ENCODE measurements around the gene CAMTA1.

The CAMTA1 gene

GRCh38 chr1:6935911-6936690 is 150.8 kb downstream of the CAMTA1 start:
- DNase-seq, result no peak

GRCh38 chr1:6937048-6937447 is 151.8 kb downstream of the CAMTA1 start:
- no peak for DNase-seq

- no peak for DNase-seq
Measured at GRCh38 chr1:6939363-6939762, 154.1 kb downstream of the CAMTA1 start.

- DNase-seq, result no peak
Measured at GRCh38 chr1:6941786-6942185, 156.5 kb downstream of the CAMTA1 start.

- DNase-seq, result no peak
Measured at GRCh38 chr1:6942990-6943389, 157.7 kb downstream of the CAMTA1 start.

GRCh38 chr1:6944434-6944833 is 159.2 kb downstream of the CAMTA1 start:
- DNase-seq, result no peak

GRCh38 chr1:6947952-6948351 is 162.7 kb downstream of the CAMTA1 start:
- no peak for DNase-seq

GRCh38 chr1:6948416-6948815 is 163.2 kb downstream of the CAMTA1 start:
- no peak for DNase-seq

- DNase-seq, result no peak
Measured at GRCh38 chr1:6948861-6949260, 163.6 kb downstream of the CAMTA1 start.

GRCh38 chr1:6950001-6950765 is 164.9 kb downstream of the CAMTA1 start:
- no peak for DNase-seq

GRCh38 chr1:6951536-6951935 is 166.3 kb downstream of the CAMTA1 start:
- DNase-seq, result no peak

- DNase-seq, result no peak
Measured at GRCh38 chr1:6953216-6953615, 168.0 kb downstream of the CAMTA1 start.

- DNase-seq, result no peak
Measured at GRCh38 chr1:6953907-6954364, 168.7 kb downstream of the CAMTA1 start.

- no peak for DNase-seq
Measured at GRCh38 chr1:6954591-6954990, 169.3 kb downstream of the CAMTA1 start.

- DNase-seq, result no peak
Measured at GRCh38 chr1:6955357-6956094, 170.3 kb downstream of the CAMTA1 start.

GRCh38 chr1:6956488-6957159 is 171.4 kb downstream of the CAMTA1 start:
- DNase-seq, result no peak

GRCh38 chr1:6957341-6957740 is 172.1 kb downstream of the CAMTA1 start:
- no peak for DNase-seq

- DNase-seq, result no peak
Measured at GRCh38 chr1:6958407-6959030, 173.3 kb downstream of the CAMTA1 start.

GRCh38 chr1:6959491-6959890 is 174.2 kb downstream of the CAMTA1 start:
- DNase-seq, result no peak

- no peak for DNase-seq
Measured at GRCh38 chr1:6960291-6960811, 175.1 kb downstream of the CAMTA1 start.

- no peak for DNase-seq
Measured at GRCh38 chr1:6960860-6961259, 175.6 kb downstream of the CAMTA1 start.

GRCh38 chr1:6961289-6961688 is 176.0 kb downstream of the CAMTA1 start:
- DNase-seq, result no peak
